OCI-LY1 (cell line): ENCODE measurements around the gene ZNF282.

Experiments used
- H2AFZ ChIP-seq: fragments of 200-600 bp; sonication (generic), shearing (Covaris generic); 2 replicates; pipeline ENCODE4 v1.6.0; 2014; ENCODE audit warnings: antibody characterized with exemption, mild to moderate bottlenecking, low read length
- H3F3A ChIP-seq: fragments of 200-600 bp; sonication (generic), shearing (Covaris generic); 2 replicates; pipeline ENCODE4 v1.6.0; 2014; ENCODE audit warnings: mild to moderate bottlenecking, antibody characterized with exemption, low read length, moderate library complexity; ENCODE audit not compliant: insufficient read depth
- H3K27ac ChIP-seq: fragments of 200-600 bp; sonication (generic); 2 replicates; pipeline ENCODE4 v1.5.1; 2014; ENCODE audit warnings: low read length, mixed run types, mild to moderate bottlenecking, low read depth; ENCODE audit not compliant: poor library complexity, severe bottlenecking
- H3K27me3 ChIP-seq: fragments of 200-600 bp; sonication (generic); 2 replicates; pipeline ENCODE4 v1.6.0; 2014; ENCODE audit warnings: antibody characterized with exemption, mild to moderate bottlenecking, low read length, moderate library complexity; ENCODE audit not compliant: insufficient read depth
- H3K36me3 ChIP-seq: fragments of 200-600 bp; sonication (generic); 2 replicates; pipeline ENCODE4 v1.6.1; 2014; ENCODE audit warnings: mild to moderate bottlenecking, antibody characterized with exemption, low read length, moderate library complexity, mixed read lengths; ENCODE audit not compliant: insufficient read depth
- H3K4me1 ChIP-seq: fragments of 200-600 bp; sonication (generic); 2 replicates; pipeline ENCODE4 v1.5.1; 2014; ENCODE audit warnings: mild to moderate bottlenecking, low read length, moderate library complexity; ENCODE audit not compliant: insufficient read depth, severe bottlenecking
- H3K4me2 ChIP-seq: fragments of 200-600 bp; sonication (generic), shearing (Covaris generic); 2 replicates; pipeline ENCODE4 v1.6.1; 2014; ENCODE audit warnings: low read length
- H3K4me3 ChIP-seq: fragments of 200-600 bp; sonication (generic); 2 replicates; pipeline ENCODE4 v1.5.1; 2014; ENCODE audit warnings: low read length, low read depth, mild to moderate bottlenecking, mixed read lengths; ENCODE audit not compliant: poor library complexity, severe bottlenecking
- H3K79me2 ChIP-seq: fragments of 200-600 bp; shearing (Covaris generic); 2 replicates; pipeline ENCODE4 v1.6.1; 2016; ENCODE audit warnings: mixed run types, low read length, mixed read lengths; ENCODE audit not compliant: insufficient read depth
- H3K9ac ChIP-seq: fragments of 200-600 bp; sonication (generic), shearing (Covaris generic); 2 replicates; pipeline ENCODE4 v1.6.1; 2014; ENCODE audit warnings: mild to moderate bottlenecking, low read length, mixed read lengths
- H3K9me2 ChIP-seq: fragments of 200-600 bp; sonication (generic), shearing (Covaris generic); 2 replicates; pipeline ENCODE4 v1.6.1; 2014; ENCODE audit warnings: low read depth, mild to moderate bottlenecking, low read length, mixed read lengths
- H3K9me3 ChIP-seq: fragments of 200-600 bp; shearing (Covaris generic); 2 replicates; pipeline ENCODE4 v1.6.1; 2014; ENCODE audit warnings: low read length, mixed read lengths
- H4K20me1 ChIP-seq: fragments of 200-600 bp; sonication (generic), shearing (Covaris generic); 2 replicates; pipeline ENCODE4 v1.6.0; 2016; ENCODE audit warnings: mild to moderate bottlenecking, low read length; ENCODE audit not compliant: insufficient read depth
- CTCF ChIP-seq: fragments of 200-600 bp; sonication (generic), shearing (Covaris generic); IDR thresholded peaks from 2 replicates; pipeline ENCODE4 v1.5.1; 2017; ENCODE audit warnings: mild to moderate bottlenecking, antibody characterized with exemption, low read length, moderate library complexity, mixed read lengths
- EZH2 ChIP-seq: fragments of 200-600 bp; sonication (generic), shearing (Covaris generic); IDR thresholded peaks from 2 replicates; pipeline ENCODE4 v1.8.0; 2017; ENCODE audit warnings: borderline replicate concordance, mixed run types, mild to moderate bottlenecking, antibody characterized with exemption, low read length, moderate library complexity, mixed read lengths

Gene ZNF282

DNA sequence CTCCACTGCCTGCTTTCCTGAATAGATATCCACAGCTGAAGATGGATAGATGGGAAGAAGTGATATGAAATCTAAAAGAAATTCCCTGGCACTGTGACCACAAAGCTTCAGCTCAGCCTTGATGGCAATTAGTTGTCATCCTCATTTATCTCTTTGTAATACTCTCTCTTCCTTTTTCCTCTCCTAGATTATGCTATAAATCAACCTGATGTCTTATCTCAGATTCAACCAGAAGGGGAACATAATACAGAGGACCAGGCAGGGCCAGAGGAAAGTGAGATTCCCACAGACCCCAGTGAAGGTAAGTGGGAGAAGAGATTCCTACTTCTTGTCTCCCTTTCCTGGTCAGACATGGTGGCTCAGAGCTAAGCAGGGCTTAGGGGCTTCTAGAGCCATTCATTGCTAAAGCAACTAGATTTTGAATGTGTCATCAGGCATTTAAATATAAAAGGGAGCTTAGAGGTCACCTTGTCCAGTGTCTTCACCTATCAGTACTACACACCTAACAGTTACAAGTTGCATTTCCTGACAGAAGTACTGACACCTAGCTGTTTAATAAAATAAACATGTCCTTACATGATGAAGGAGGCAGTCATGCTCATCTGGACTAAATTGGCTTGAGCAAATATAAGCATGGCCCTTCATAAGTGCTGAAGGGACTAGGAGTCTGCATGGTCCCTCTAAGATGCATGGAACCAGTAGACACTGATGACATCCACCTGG lies 28.6 kb upstream of the ZNF282 start:
- Histone ChIP-seq H3K9me3 (no peaks in the 10 kb centered on the region), H3K4me1 (no peaks in the 10 kb centered on the region), H3K36me3 (peaks cover 71% of the 10 kb centered on the region), H3K9ac (no peak overlapping the region), H2AFZ (no peak overlapping the region), H3K79me2 (no peaks in the 10 kb centered on the region), H3K4me3 (no peak overlapping the region), H4K20me1 (no peaks in the 10 kb centered on the region), H3K27me3 (no peaks in the 10 kb centered on the region), H3K9me2 (no peaks in the 10 kb centered on the region), H3K4me2 (no peak overlapping the region), H3K27ac (no peak overlapping the region), H3F3A (no peaks in the 10 kb centered on the region)
- TF ChIP-seq EZH2: no peak
- no peak for TF ChIP-seq CTCF

GRCh38 chr7:149171892-149172533 lies 23.3 kb upstream of the ZNF282 start:
- H3K27me3 ChIP-seq: no peaks in the 10 kb centered on the region
- no peaks in the 10 kb centered on the region for H4K20me1 ChIP-seq
- H3F3A ChIP-seq: no peaks in the 10 kb centered on the region
- H3K9me2 ChIP-seq: no peaks in the 10 kb centered on the region
- no peak overlapping the region for H3K27ac ChIP-seq
- no peaks in the 10 kb centered on the region for H3K4me1 ChIP-seq
- no peak overlapping the region for H3K9ac ChIP-seq
- no peak overlapping the region for H2AFZ ChIP-seq
- no peak for TF ChIP-seq EZH2
- TF ChIP-seq CTCF: no peak
- H3K9me3 ChIP-seq: no peaks in the 10 kb centered on the region
- no peak overlapping the region for H3K4me2 ChIP-seq
- peaks cover 84% of the 10 kb centered on the region for H3K36me3 ChIP-seq
- no peaks in the 10 kb centered on the region for H3K79me2 ChIP-seq
- H3K4me3 ChIP-seq: no peak overlapping the region

GRCh38 chr7:149172534-149172920 lies 22.8 kb upstream of the ZNF282 start:
- no peaks in the 10 kb centered on the region for H3K27me3 ChIP-seq
- H2AFZ ChIP-seq: no peak overlapping the region
- H3K79me2 ChIP-seq: no peaks in the 10 kb centered on the region
- no peak overlapping the region for H3K27ac ChIP-seq
- H3K9ac ChIP-seq: no peak overlapping the region
- no peaks in the 10 kb centered on the region for H3F3A ChIP-seq
- H3K36me3 ChIP-seq: peaks cover 84% of the 10 kb centered on the region
- no peaks in the 10 kb centered on the region for H3K9me3 ChIP-seq
- no peaks in the 10 kb centered on the region for H3K4me1 ChIP-seq
- no peaks in the 10 kb centered on the region for H4K20me1 ChIP-seq
- no peak for TF ChIP-seq CTCF
- no peaks in the 10 kb centered on the region for H3K9me2 ChIP-seq
- H3K4me3 ChIP-seq: no peak overlapping the region
- H3K4me2 ChIP-seq: no peak overlapping the region
